T-helper 1 cell (primary cell): ENCODE data around the gene MPHOSPH10.
"Not testable (repeated sequence)": the region's sequence is repeated elsewhere in the genome, so short reads cannot be mapped to it uniquely, and the experiment has no call there.

Source experiments
- DNase-seq, 5 donors: peaks; one replicate each; pipeline ENCODE4 v3.0.0-alpha.2; 2012 to 2020
- total RNA-seq, 4 donors: gene quantifications; one replicate each; lab custom pipeline; 2026; lab: John Stamatoyannopoulos, UW

Gene MPHOSPH10, protein sequence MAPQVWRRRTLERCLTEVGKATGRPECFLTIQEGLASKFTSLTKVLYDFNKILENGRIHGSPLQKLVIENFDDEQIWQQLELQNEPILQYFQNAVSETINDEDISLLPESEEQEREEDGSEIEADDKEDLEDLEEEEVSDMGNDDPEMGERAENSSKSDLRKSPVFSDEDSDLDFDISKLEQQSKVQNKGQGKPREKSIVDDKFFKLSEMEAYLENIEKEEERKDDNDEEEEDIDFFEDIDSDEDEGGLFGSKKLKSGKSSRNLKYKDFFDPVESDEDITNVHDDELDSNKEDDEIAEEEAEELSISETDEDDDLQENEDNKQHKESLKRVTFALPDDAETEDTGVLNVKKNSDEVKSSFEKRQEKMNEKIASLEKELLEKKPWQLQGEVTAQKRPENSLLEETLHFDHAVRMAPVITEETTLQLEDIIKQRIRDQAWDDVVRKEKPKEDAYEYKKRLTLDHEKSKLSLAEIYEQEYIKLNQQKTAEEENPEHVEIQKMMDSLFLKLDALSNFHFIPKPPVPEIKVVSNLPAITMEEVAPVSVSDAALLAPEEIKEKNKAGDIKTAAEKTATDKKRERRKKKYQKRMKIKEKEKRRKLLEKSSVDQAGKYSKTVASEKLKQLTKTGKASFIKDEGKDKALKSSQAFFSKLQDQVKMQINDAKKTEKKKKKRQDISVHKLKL
- total RNA-seq: 33.4 to 44.6 (median 37.2) reads per million in 4 donors

DNA sequence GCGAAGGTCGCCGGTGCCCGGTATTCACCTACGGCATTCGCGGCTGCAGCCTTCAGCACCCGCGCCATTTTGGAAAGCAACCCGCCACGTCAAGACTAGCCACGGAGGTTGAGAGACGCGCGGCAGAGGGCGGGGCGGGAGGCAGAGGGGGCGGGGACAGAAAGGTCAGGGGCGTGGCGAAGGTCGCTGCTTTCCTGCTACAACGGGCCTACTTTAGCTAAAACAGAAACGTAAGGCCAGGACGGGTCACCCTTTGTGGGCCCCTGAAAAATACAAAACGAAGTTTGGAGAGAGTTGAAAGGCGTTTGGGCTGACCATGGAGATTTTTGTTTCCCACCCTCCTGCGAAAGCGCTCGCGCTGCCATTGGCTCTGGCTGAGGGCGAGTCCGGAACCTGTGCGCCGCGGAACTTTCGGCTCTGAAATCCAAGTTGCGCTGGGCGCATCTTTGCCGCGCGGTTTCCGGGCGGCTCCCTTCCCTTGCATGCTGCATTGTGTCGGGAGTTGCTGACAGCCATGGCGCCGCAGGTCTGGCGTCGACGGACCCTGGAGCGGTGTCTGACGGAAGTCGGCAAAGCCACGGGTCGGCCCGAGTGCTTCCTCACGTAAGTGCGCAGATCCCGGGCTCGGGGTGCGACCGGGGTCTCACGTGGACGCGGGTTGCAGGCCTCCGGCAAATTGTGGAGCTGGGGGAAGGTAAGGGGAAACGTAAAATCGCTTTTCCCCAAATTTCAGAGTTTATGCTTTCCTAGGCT lies at the start of gene MPHOSPH10, which contains the start of gene MCEE:
Gene MPHOSPH10 (plus strand): TSS at position 483 of the 753 bp plus-strand sequence. CDS start 32 bp downstream, at position 515.
Gene MCEE (minus strand): TSS at position 78 of the 753 bp plus-strand sequence. CDS start 10 bp downstream, at position 68.
- DNase-seq: peak; percentile 73 to 94 (median 83)

DNA sequence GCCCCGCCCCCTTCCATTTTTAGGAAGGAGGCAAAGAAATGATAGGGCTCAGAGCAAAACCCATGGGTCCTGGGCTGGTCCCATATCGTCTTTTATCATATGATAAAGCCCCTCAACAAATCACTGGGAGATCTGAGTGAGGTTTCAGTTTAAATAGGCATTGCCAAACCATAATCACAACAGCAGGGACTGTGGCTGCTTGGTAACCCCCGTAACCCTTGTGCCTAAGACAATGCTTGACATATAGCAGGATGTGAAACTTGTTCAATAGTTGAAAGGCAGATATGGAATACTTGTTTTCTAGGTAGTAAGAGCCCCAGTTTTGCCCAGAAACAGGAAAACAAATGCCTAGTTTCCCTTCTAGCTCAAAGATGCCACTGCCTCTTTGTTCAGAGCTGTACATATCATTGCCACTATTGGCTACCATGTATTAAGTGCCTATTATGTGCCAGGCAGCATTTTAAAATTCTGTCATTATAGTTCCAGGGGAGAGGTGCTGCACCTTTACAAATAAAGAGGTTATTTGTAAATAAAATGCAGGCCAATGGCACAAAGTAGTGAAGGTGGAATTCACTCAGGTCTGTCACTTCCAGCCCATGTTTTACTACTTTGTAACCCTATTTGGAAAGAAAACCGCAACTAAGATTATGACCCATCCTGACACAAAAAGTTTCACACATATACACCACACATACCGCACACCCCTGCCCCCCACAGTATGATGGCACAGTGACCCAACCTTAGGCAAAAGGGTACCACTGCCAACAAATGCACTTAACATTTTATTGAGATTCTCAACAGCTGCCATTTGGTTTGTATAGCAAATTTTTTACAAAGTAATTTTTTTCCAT lies 47.8 kb upstream of the MPHOSPH10 start:
- peak in 1 of 5 donors; percentile 63 for DNase-seq

- DNase-seq: not testable (repeated sequence)
Observed at GRCh38 chr2:71083297-71083696, 47.1 kb upstream of the MPHOSPH10 start.

DNA sequence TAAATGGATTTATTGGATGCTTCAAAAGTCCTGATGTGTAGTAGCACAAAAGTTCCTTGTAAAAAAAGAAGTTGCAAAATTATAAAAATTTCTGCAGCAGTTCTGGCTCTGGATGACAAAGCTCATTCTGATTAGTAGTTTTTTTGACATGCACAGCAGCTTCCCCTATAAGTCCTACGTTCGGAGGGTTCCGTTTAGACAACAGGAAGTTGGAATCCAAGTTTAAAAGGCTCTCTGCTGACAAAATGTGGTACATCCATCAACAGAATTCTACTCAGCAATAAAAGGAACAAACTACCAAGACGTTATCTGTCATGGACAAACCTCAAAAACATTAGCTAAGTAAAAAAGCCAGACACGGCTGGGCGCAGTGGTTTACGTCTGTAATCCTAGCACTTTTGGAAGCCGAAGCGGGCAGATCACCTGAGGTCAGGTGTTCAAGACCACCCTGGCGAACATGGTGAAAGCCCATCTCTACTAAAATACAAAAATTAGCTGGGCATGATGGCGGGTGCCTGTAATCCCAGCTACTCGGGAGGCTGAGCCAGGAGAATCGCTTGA lies 46.6 kb upstream of the MPHOSPH10 start:
- not testable (repeated sequence) for DNase-seq

- not testable (repeated sequence) for DNase-seq
Observed at GRCh38 chr2:71085325-71086003, 45.0 kb upstream of the MPHOSPH10 start.

DNA sequence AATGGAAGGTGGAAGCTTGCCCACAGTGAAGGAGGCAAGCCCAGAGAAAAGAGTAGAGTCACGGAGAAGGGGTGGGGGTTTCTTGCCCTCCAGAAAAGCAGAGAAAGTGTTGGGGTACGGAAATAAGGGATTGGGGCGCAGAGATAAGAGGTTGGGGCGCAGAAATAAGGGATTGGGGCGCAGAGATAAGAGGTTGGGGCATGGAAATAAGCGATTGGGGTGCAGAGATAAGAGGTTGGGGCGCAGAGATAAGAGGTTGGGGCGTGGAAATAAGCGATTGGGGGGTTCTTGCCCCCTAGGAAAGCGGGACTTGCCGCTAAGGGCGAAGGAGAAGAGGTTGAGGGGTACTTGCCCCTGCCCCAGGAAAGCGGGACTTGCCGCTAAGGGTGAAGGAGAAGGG lies 41.0 kb upstream of the MPHOSPH10 start:
- not testable (repeated sequence) for DNase-seq

DNA sequence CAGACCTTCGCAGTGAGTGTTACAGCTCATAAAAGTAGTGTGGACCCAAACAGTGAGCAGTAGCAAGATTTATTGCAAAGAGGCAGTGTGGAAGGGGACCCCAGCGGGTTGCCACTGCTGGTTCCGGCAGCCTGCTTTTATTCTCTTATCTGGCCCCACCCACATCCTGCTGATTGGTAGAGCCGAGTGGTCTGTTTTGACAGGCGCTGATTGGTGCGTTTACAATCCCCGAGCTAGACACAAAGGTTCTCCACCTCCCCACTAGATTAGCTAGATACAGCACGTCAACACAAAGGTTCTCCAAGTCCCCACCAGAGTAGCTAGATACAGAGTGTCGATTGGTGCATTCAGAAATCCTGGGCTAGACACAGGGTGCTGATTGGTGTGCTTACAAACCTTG lies 38.6 kb upstream of the MPHOSPH10 start:
- not testable (repeated sequence) for DNase-seq

DNA sequence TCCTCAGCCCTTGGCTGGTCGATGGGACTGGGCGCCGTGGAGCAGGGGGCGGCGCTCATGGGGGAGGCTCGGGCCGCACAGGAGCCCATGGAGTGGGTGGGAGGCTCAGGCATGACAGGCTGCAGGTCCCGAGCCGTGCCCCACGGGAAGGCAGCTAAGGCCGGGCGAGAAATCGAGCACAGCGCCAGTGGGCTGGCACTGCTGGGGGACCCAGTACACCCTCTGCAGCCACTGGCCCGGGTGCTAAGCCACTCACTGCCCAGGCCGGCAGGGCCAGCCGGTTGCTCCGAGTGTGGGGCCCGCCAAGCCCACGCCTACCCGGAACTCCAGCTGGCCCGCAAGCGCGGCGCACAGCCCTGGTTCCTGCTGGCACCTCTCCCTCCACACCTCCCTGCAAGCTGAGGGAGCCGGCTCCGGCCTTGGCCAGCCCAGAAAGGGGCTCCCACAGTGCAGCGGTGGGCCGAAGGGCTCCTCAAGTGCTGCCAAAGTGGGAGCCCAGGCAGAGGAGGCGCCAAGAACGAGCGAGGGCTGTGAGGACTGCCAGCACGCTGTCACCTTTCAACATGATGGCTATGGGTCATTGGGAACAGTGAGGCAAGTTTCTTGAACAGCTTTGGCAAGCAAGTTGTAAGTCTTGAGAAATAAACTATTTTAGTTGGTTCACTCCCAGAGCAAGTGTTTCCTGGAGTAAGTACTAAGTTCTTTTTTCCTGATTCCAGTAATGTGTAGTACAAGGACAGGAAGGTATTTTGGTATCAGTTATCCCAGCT lies 37.8 kb upstream of the MPHOSPH10 start:
- DNase-seq: not testable (repeated sequence)

DNA sequence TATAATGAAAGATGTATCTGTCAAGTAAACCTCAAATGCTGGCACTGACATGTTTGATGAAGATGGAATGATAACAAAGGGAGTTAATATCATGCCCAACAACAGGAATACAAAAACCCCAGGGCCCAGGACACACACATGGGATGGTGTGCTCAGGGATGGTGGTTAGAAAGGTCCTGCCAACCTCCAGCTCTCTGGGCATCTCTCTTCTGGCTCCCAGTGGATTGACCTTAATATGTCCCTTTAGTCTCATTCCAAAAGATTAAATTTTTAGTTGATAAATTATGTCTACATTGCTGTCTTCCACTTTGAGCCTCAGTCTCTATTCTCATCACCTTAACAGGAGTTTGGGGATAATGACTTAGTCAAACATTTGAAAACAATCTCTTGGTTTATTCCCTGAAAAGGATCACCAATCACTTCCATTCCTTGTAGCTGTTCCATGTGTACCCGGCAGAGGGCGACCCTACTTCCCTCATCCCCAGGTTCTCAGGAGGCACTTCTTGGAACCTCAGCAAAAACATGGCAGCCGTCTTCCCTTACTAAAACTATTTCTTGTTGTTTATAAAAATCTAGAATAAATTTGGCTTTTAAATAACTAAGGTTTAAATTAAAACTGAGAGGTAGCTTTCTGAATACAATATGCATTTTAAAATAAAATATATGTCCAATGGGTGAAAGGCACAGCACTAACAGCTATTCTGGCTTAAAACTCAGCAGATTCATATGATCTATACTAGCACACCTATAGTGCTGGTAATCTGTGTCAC lies 30.1 kb upstream of the MPHOSPH10 start:
- DNase-seq: peak in 3 of 5 donors; percentile 6 to 26 (median 17)

DNA sequence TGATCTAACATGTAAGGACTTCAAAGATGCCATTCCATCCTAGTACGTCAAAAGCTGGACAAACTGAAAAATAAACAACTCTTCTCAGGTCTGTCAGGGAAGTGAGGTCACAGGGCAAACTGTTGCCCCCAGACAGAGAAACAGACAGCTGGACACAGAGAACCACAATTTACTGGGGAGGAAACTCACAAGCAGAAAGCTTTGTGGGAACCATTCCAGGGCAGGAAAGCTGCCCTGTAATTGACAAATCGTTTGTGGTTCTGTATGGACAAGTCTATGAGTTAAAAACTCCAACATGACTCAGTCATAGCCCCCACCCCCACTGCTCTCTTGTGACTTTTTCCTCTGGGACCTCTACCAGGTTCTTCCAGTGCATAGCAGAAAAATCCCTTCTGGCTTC lies 28.8 kb upstream of the MPHOSPH10 start:
- DNase-seq: no peak

DNA sequence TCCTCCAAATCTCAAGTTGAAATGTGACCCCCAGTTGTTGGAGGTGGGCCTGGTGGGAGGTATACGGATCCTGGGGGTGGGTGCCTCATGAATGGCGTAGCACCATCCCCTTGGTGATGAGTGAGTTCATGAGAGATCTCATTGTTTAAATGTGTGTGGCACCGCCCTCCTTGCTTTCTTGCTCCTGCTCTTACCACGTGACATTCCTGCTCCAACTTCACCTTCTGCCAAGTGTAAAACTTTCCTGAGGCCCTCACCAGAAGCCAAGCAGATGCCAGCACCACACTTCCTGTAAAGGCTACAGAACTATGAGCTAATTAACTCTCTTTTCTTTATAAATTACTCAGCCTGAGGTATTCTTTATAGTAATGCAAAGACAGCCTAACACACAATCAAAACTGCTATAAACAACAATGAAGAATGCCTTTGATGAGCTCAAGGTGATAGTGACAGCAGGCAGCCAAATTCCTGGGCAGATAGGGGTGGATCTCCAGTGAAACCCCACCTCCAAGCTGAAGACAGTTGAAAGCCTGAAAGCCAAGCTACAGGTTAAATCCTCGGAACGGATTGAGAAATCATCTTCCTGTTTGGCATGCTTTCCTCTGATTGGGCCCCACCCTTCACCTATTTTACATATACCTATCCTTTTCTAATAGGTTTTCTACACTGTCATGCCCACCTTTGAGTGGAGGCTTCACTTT lies 27.3 kb upstream of the MPHOSPH10 start:
- DNase-seq: no peak

- no peak for DNase-seq
Observed at GRCh38 chr2:71103809-71104208, 26.6 kb upstream of the MPHOSPH10 start.

- DNase-seq: not testable (repeated sequence)
Observed at GRCh38 chr2:71106463-71106862, 24.0 kb upstream of the MPHOSPH10 start.

DNA sequence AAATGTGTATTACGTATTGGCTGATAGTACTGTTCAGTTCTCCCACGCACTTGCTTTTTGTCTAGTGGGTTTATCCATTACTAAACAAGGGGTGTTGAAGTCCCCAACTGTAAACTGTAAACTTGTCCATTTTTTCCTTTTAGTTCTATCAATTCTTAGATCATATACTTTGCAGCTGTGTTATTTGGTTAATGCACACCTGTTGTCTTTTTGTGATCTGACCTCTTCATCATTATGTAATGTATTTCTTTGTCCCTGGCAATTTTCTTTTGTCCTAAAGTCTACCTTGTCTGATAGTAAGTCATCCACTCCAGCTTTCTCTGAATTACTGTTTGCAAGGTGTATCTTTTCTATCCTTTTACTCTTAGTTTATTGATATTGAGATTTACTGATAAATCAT lies 22.3 kb upstream of the MPHOSPH10 start:
- no peak for DNase-seq

GRCh38 chr2:71113843-71114242 lies 16.6 kb upstream of the MPHOSPH10 start:
- DNase-seq: no peak

DNA sequence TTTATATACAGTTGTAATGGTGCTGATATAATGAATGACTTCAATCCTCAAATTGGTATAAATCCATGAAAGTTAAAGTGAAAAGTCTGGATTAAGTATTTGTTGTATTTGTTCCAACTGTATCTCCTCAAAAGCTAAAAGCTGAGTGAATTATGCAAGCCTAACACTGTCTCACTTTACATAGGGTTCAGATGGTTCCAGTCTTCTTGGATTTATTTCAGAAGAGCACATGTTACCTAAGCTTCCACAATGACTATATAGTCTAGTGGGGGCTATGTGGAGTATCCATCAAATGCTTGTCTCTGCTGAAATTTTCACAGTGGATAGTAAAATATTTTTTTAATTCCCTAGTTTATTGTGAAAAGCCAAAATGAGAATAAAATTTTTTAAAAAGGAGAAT lies 13.4 kb upstream of the MPHOSPH10 start:
- DNase-seq: no peak

GRCh38 chr2:71120195-71120594 lies 10.2 kb upstream of the MPHOSPH10 start:
- DNase-seq: no peak

DNA sequence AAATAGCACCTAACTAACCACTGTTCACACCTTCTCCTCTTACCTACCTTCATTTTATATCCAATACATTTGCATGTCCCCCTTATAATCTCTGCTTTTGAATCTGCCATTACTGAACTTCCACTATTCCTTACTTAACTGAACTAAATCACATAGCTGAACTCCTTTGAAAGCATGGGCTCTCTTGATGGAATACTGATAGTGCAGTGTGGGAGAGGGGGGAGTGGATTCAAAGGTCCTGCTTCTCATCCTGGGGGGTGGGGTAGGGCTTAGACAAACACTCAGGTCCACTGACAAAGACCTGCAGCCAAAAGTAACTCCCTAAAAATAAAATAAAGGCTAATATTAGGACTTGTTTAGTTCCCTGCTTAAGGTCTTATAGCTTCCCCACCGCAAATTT lies 9.0 kb upstream of the MPHOSPH10 start:
- no peak for DNase-seq
